Erythroblast (primary cell): ENCODE data around the gene DGKQ.

Experiments used
- DNase-seq, 2 experiments: peaks; one replicate each; lab custom pipeline; 2025; lab: John Stamatoyannopoulos, UW
- GATA1 ChIP-seq: IDR thresholded peaks from 2 replicates; pipeline ENCODE4 v1.6.1; 2011; ENCODE audit warnings: low read depth, mild to moderate bottlenecking, control low read depth, low read length, moderate library complexity
- POLR2A ChIP-seq: IDR thresholded peaks from 2 replicates; pipeline ENCODE4 v1.6.1; 2011; ENCODE audit warnings: mild to moderate bottlenecking, low read length

The DGKQ gene

DNA sequence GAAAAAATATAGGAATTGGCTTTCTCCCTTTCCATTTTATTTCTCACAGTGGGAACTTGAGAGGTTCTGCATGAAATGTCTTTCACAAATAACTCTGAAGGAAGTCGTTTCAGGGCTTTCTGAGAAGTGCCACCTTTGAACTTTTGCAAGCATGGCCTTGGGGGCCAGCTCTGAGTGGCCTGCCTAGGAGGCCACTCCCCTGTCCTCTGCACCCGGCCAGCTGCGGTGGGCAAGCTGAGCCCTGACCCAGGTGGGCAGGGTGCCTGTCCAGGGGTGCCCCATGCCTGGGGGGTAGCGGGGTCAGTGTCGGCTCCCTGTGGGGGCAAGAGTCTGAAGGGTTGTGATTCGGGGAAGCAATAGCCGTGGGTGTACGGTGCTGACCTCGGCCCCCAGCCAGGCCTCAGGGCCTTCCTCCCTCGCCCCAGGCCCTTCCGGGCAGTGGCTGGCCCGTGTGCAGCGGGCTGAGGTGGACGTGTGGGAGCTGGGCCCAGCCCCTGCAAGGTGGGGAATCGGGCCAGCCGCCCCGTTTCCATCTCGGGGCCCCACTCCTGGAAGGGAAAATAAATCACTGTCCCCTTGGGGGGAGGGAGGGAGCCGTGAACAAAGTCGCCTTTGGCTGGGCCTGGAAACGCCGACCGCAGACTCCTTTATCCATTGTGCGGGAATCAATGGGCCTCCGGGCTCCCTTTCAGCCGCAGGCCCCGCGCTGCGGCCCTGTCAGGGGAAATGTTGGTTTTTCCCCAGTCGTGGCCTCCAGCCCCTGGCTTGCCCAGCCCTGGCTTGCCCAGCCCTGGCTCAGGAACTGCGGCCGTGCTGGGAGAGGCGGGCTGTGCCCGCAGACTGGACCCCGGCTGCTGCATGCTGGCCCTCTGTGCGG is 41.2 kb upstream of the DGKQ start:
- DNase-seq, result no peak
- no peak for TF ChIP-seq POLR2A

DNA sequence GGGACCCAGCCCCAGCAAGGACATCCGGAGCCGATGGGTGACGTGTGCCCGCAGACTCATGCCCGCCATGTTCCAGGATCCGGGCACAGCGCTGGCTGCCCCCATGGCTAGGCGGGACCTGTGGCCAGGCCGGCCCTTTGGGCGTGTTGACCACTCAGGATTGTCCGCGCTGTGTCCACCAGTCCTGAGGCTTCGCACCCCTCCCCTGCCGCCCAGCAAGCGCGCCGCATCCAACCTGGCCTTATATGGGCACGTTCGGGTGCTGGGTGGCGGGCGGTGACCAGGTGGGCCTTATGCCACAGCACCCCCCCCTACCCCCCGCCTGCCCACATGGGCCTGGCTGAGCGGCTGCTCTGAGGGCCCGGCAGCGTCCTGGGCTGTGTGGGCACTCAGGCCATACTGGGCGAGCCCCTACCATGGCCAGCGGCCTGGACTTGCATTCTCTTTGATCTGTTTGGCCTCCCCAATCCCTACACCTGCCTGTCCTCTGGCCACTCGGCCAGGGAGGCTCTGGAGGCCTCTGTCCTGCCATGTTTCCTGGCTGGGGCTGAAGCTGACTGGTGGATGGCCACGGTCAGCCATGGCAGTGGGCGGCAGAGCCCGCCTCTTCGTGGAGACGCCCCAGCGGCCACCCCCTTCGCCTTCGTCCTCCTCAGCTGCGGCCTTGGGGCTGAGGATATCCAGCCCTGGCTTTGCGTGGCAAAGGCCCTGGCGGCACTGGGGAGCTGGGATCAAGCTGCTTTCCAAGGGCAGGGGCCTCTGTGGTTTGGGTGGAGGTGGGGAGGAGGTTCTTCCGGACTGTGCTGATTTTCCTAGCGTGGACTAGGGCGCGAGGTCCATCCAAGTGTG is 40.1 kb upstream of the DGKQ start:
- DNase-seq, result no peak
- TF ChIP-seq GATA1 (no peak), POLR2A (no peak)

DNA sequence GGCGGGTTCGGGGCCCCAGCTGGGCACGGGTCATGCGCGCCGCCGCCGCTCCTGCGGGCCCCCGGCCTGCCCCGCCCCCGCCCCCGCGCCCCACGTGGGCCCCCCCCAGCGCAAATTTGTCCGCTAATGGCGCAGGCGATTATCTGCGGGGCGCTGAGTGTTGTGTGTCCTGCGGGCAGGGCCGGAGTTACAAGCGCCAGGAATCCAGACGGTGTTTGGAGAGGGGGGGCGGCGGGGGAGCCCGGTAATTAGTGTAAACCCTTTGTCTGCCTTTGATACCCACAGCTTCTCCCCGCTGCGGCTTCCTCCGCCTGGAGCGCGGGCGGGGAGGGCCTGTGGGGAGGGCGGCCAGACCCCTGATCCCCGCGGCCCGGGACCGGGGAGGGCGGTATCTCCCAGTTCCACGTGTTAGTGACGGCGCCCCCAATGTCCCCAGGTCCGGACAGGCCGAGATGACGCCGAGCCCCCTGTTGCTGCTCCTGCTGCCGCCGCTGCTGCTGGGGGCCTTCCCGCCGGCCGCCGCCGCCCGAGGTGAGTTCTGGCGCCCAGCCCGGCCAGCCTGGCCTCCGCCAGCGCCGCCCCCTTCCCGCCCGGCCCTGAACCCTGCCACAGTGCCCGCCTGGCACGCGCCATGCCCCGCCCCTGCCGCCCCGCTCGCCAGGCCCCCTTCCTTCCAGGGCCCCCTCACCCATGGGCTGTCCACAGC is 38.8 kb upstream of the DGKQ start:
- peak; percentile 45 to 52 for DNase-seq
- TF ChIP-seq POLR2A (no peak), GATA1 (no peak)

DNA sequence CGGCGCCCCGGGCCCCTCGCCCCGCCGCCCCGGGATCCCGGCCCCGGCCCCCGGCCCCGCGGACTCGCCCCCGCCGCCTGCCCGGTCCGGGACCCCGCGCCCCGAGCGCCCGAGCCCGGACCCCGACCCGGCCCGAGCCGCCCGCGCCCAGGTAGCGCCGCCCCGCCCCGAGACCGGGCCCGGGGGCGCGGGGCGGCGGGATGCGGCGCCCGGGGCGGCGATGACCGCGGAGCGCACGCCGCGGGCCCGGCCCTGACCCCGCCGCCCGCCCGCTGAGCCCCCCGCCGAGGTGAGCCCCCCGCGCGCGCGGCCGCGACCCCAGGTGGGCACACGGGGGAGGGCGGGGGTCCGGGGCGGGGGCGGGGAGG is 38.3 kb upstream of the DGKQ start:
- no peak for DNase-seq

GRCh38 chr4:1011022-1011665 is 37.8 kb upstream of the DGKQ start, which contains the start of gene FGFRL1:
Gene FGFRL1 (plus strand): TSS chr4:1011626. CDS start chr4:1012486, 860 bp downstream.
- peak; percentile 89 to 90 for DNase-seq
- no peak for TF ChIP-seq GATA1

More for the DNA sequence above, 38.3 kb upstream of the DGKQ start:
- TF ChIP-seq POLR2A (no peak), GATA1 (no peak)

DNA sequence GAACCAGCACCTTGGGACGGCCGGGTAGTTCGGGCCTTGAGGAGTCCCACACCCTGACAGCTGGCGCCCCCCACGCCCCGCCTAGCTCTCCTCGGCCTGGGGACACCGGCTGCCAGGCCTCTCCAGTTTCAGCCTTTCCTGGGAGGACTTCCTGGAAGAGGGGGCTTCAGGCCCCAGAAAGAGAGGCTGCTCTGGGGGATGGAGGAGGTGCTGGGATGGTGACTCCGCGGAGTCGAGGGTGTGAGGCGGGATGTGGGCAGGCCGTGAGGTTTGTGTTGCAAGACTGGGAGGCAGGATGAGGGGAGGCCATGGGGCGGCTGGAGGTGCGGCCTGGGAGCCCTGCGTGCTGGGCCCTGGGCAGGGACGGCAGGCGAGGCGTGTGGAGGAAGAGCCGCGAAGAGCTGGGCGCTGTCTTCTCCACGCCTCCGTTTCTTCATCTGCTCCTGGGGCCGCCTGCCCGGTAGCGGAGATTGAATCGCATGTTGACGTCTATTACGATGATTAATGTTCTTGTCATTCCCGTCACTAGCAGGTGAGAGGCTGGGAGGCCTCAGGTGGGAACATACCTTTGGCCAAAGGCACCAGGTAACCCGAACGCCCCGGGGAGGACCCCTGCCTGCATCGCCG is 37.1 kb upstream of the DGKQ start:
- no peak for TF ChIP-seq POLR2A
- no peak for TF ChIP-seq GATA1
- DNase-seq, result peak; percentile 52 to 62

DNA sequence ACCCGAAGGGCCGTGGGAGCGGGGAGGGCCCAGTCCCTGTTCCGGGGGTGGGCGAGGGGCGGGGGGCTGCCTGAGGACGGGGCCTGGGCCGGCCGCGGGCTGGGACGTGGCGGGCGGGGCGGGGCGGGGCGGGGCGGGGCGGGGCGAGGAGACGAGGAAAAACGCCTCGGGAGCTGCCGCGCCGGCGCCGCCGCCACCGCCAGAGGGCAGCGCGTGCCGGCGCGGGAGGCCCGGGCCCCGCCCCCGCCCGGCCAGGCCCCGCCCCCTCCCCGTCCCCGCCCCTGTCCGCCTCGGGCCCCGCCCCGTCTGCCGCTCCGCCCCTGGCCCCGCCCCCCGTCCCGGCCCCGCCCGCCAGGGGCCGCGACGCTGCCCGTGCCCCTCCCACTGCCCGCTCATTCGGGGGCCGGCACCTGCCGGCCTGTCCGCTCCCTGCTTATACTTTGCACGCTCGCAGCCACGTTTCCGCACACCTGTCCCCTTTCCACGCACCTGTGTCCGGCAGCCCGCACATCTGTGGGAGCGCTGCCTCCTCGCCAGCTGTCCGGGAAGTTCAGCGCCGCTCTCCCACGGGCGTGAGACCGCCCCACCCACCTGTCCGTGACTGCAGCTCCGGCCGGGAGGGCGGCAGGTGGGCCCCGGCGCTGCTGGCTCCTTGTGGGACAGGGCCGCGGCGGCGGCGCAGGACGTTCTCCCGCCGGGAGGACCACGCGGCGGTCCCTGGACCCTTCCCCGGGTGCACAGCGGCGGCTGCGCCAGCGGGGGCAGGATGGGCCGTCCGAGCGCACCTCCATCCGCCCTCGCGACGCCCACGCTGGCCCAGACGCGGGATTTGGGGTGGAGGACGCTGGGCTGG is 36.4 kb upstream of the DGKQ start:
- TF ChIP-seq GATA1, result no peak
- TF ChIP-seq POLR2A, result no peak
- DNase-seq, result peak; percentile 78 to 90

DNA sequence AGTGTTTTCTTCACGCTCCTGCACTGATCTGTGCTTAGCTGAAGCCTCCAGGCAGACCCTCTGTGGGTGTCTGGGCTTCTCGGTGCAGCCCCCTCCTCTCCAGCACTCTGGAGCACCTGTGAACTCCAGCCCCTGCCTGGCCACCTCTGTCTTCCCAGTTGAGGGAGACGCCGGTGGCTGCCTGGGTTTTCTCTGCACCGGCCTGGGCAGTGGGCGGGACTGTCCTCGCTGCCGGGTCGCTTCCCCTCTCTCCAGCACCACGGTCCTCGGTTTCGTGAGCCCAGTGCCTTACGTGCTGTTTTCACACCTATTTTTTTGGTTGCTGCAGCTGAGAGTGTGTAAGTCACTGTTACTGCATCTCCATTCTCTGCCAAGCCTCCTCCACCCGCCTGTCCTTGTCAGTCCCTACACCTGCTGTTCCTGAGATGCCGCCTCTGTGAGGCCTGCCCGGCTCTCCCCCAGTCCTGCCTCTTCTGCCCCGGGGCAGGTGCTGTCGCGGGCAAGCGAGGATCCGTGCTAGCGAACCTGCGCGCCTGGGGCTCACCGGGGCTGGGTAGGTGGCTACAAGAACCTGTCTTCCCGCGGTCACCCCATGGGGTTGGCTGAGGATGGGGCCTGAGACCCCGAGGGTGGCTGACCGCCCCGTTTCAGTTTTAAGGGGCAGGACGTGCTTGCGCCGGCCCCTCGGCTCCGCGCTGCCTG is 35.6 kb upstream of the DGKQ start:
- DNase-seq, result no peak
- TF ChIP-seq GATA1 (no peak), POLR2A (no peak)

- TF ChIP-seq POLR2A (no peak), GATA1 (no peak)
- DNase-seq, result no peak
Measured at GRCh38 chr4:1006856-1007255, 33.5 kb upstream of the DGKQ start.

- TF ChIP-seq GATA1, result no peak
- no peak for TF ChIP-seq POLR2A
Measured at GRCh38 chr4:1004557-1005485, 31.5 kb upstream of the DGKQ start.

More at GRCh38 chr4:1004557-1005485, 31.5 kb upstream of the DGKQ start:
- no peak for DNase-seq
